Breast epithelium (tissue), 4 donors: ENCODE results near the gene TBCK. TPM values are rescaled to one million over a fixed set of nuclear protein-coding genes. Genes with fewer than 3 reads are reported as not detected.

Experiments
- DNase-seq, 2 donors: peaks; one replicate each; pipeline ENCODE4 v3.0.0-alpha.2; 2019; ENCODE audit warnings: low spot score in 2 of 2
- H3K27ac ChIP-seq, 2 donors: fragments of 200-600 bp; sonication (generic) in 1 of 2; one replicate each; pipeline ENCODE4 v1.5.1; 2016 to 2019; ENCODE audit warnings: mild to moderate bottlenecking in 1 of 2
- H3K27me3 ChIP-seq, 2 donors: fragments of 200-600 bp; sonication (generic) in 1 of 2; one replicate each; pipeline versions ENCODE4 v1.5.1 to v1.6.0; 2017 to 2019; ENCODE audit warnings: control low read depth in 1 of 2, mild to moderate bottlenecking in 1 of 2
- H3K36me3 ChIP-seq: fragments of 200-600 bp; one replicate; pipeline ENCODE4 v1.5.1; 2019
- H3K4me1 ChIP-seq, 2 donors: fragments of 200-600 bp; sonication (generic); one replicate each; pipeline ENCODE4 v1.5.1; 2016 to 2019; ENCODE audit warnings: control low read depth in 1 of 2
- H3K4me3 ChIP-seq, 3 donors: fragments of 200-600 bp; sonication (generic); 1 replicate in 2 of 3; 2 replicates in 1 of 3; pipeline ENCODE4 v1.5.1; 2016 to 2019; ENCODE audit warnings: mild to moderate bottlenecking in 3 of 3, moderate library complexity in 2 of 3
- H3K9me3 ChIP-seq, 2 donors: fragments of 200-600 bp; sonication (generic) in 1 of 2; one replicate each; pipeline ENCODE4 v1.5.1; 2016 to 2019; ENCODE audit warnings: control low read depth in 1 of 2
- POLR2A ChIP-seq: fragments of 450-650 bp; IDR thresholded peaks from one replicate; pipeline ENCODE4 v1.6.1; 2016; ENCODE audit warnings: antibody characterized with exemption, mild to moderate bottlenecking, moderate library complexity
- POLR2AphosphoS5 ChIP-seq, 3 donors: sonication (generic); formaldehyde crosslinking; IDR thresholded peaks; one replicate each; pipeline ENCODE4 v1.6.1; 2017; ENCODE audit warnings: antibody characterized with exemption in 3 of 3
- intact Hi-C: fragments of 100-400 bp; cut with DNase I; formaldehyde crosslinking; loops from one replicate; pipeline ENCODE4 v1.15.1; 2023; ENCODE audit warnings: low total_unique reads
- total RNA-seq, 3 donors: library from RNA; depleted of rRNA; stranded (reverse); fragments of >200 nt; gene quantifications; one replicate each; pipeline ENCODE4 v1.1.0, GENCODE V29; 2016
- TF ChIP-seq, protein P1 (sequence below), 3 donors: fragments of 450-650 bp; IDR thresholded peaks; one replicate each; pipeline ENCODE4 v1.5.1; 2016 to 2017; ENCODE audit warnings: antibody characterized with exemption in 3 of 3, mild to moderate bottlenecking in 3 of 3, moderate library complexity in 3 of 3

Gene TBCK
- total RNA-seq, 3 donors from 2014 or later = 46.9 to 82.3 (median 57.0) TPM

DNA sequence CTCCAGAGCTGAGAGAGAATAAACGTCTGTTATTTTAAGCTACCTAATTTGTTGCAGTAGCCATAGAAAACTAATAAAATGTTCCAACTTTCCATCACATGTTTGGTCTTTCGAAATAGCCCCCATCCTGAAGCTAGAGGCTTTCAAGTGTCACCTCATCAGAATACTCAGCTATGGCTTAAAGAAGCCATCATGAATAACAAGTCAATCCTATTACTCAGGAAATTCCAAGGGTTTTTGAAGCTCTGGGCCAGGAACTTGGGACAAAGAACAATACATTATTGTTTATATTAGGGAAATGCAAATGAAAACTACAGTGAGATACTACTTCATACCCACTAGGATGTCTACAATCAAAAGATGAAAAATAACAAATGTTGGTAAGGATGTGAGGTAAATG lies 42.2 kb downstream of the TBCK start:
- no peaks in the 10 kb centered on the region for H3K4me1 ChIP-seq
- TF ChIP-seq POLR2A = no peak
- TF ChIP-seq POLR2AphosphoS5 (IDR thresholded peaks at IDR 0.05) = no peak
- TF ChIP-seq, protein P1, sequence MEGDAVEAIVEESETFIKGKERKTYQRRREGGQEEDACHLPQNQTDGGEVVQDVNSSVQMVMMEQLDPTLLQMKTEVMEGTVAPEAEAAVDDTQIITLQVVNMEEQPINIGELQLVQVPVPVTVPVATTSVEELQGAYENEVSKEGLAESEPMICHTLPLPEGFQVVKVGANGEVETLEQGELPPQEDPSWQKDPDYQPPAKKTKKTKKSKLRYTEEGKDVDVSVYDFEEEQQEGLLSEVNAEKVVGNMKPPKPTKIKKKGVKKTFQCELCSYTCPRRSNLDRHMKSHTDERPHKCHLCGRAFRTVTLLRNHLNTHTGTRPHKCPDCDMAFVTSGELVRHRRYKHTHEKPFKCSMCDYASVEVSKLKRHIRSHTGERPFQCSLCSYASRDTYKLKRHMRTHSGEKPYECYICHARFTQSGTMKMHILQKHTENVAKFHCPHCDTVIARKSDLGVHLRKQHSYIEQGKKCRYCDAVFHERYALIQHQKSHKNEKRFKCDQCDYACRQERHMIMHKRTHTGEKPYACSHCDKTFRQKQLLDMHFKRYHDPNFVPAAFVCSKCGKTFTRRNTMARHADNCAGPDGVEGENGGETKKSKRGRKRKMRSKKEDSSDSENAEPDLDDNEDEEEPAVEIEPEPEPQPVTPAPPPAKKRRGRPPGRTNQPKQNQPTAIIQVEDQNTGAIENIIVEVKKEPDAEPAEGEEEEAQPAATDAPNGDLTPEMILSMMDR (IDR thresholded peaks at IDR 0.05) = no peak
- H3K27ac ChIP-seq = no peak overlapping the region
- no peaks in the 10 kb centered on the region for H3K27me3 ChIP-seq
- no peak for DNase-seq
- intact Hi-C loops = no loop called here
- no peak overlapping the region for H3K4me3 ChIP-seq
- no peaks in the 10 kb centered on the region for H3K9me3 ChIP-seq
- no peaks in the 10 kb centered on the region for H3K36me3 ChIP-seq

DNA sequence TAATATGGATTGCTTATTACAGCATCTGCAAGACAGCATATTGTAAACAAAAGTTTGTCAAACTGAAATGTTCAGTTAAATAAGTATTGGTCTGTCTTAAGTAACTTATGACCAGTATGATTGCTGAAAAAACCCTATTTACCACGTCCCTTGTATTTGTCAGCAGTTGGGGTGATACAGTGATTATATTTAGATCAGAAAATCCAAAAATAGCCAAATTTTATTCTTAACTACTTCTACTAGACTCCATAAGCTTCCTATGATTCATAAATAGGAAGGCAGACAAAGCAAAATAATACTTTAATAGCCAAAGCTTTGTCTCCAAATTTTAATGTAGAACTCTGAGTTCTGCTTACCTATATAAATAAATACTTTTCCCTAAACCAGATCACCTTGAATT lies 45.3 kb downstream of the TBCK start:
- H3K27me3 ChIP-seq = no peaks in the 10 kb centered on the region
- H3K4me1 ChIP-seq = no peaks in the 10 kb centered on the region
- H3K36me3 ChIP-seq = no peaks in the 10 kb centered on the region
- TF ChIP-seq, protein P1 (IDR thresholded peaks at IDR 0.05) = no peak
- intact Hi-C loops = no loop called here
- no peak overlapping the region for H3K4me3 ChIP-seq
- no peak overlapping the region for H3K27ac ChIP-seq
- no peaks in the 10 kb centered on the region for H3K9me3 ChIP-seq
- DNase-seq = no peak

DNA sequence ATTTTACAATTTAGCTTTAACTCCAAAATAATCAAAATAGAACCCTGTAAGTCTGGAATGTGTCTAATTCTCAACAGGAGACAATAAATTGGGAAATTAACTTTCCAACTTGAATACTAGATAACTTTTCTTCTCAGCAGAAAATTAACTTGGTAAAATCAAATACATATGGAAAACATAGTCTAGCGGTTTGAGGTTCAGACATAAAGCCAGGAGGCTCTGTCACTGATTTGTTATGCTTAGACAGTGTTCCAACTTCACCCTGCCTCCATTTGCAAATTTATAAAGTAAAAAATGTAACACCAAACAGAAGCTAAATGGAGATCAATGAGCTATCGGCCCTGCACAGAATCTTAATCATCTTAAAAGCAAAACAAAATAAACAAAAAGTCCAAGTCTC lies 46.3 kb downstream of the TBCK start:
- Histone ChIP-seq H3K4me1 (no peaks in the 10 kb centered on the region), H3K27me3 (no peaks in the 10 kb centered on the region), H3K27ac (no peak overlapping the region), H3K9me3 (no peaks in the 10 kb centered on the region), H3K36me3 (no peaks in the 10 kb centered on the region), H3K4me3 (no peak overlapping the region)
- intact Hi-C loops = no loop called here
- TF ChIP-seq POLR2AphosphoS5 (IDR thresholded peaks at IDR 0.05) (no peak), POLR2A (no peak)
- TF ChIP-seq, protein P1 (IDR thresholded peaks at IDR 0.05) = no peak
- DNase-seq = no peak

DNA sequence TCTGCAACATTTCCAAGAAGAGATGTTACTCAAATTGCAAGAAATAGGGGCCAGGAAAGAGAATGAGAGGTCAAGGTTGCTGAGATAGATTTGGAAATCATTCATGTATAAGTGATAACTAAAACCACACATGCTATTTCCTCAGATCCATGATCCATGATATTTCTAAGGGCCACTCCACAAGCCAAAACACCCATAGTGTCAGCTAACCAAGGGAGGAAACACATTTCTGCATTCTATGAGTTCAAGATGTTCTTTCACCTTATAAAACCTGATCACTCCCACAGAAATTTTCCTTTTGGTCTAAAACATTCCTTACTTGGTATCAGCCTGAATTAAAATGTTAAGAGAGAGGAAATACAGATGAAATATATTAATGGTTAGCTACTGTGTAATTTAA lies 47.2 kb downstream of the TBCK start:
- Histone ChIP-seq H3K4me3 (no peak overlapping the region), H3K9me3 (no peaks in the 10 kb centered on the region), H3K27me3 (no peaks in the 10 kb centered on the region), H3K27ac (no peak overlapping the region), H3K36me3 (no peaks in the 10 kb centered on the region), H3K4me1 (no peaks in the 10 kb centered on the region)
- intact Hi-C loops = no loop called here
- TF ChIP-seq, protein P1 (IDR thresholded peaks at IDR 0.05) = no peak
- TF ChIP-seq POLR2A = no peak
- no peak for TF ChIP-seq POLR2AphosphoS5 (IDR thresholded peaks at IDR 0.05)
- DNase-seq = no peak

DNA sequence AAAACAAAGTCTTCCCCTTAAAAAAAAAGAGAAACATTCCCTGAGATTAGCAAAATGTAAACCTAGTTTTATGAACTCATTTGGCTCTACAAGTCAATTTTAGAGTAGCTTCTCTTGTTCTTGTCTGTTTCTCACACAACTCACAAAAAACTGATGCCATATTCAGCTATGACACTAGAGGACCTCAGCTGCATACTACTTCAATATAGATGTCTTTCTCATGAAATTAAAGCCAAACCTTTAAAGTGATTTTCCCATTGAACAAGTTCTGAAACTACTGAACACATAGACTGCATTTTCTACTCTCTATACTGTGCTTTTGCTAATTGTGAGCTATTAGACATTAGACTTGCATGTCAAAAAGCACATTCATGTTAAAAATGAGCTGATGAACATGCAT lies 49.8 kb downstream of the TBCK start:
- no peak for TF ChIP-seq POLR2A
- TF ChIP-seq, protein P1 (IDR thresholded peaks at IDR 0.05) = peak in 1 of 3 donors; percentile 24
- no peak for TF ChIP-seq POLR2AphosphoS5 (IDR thresholded peaks at IDR 0.05)
- no peak overlapping the region for H3K27ac ChIP-seq
- no peak for DNase-seq
- H3K36me3 ChIP-seq = no peaks in the 10 kb centered on the region
- no peaks in the 10 kb centered on the region for H3K9me3 ChIP-seq
- intact Hi-C loops = no loop called here
- no peaks in the 10 kb centered on the region for H3K4me1 ChIP-seq
- H3K4me3 ChIP-seq = no peak overlapping the region
- H3K27me3 ChIP-seq = no peaks in the 10 kb centered on the region
